HG02642 (cell line): ENCODE results near the gene SIRT5.

Experiments
- ATAC-seq: cut with Tn5 transposase; IDR thresholded peaks from one replicate; pipeline ENCODE4 v1.9.1; 2021; ENCODE audit warnings: mild to moderate bottlenecking; ENCODE audit not compliant: unreplicated experiment, poor library complexity

SIRT5 gene

DNA sequence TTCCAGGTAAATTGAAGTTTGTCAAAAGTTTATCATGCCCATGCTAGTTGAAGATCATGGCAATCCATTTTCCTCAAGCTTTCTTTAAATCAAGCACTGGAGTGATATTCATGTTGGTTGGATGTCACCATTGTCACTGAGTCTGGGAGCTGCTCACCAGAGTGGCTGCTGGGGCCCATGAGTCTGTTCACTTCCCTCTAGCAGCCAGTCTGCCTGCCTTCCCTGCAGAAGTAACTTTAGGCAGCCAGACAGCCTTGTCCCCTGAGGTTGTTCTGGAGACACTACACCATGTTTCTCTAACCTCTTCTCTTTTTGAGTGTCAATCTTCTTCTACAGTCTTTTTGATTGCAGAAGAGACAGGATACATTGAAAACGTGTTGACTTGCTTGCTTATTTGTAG is 5.5 kb downstream of the SIRT5 start:
- no peak for ATAC-seq

DNA sequence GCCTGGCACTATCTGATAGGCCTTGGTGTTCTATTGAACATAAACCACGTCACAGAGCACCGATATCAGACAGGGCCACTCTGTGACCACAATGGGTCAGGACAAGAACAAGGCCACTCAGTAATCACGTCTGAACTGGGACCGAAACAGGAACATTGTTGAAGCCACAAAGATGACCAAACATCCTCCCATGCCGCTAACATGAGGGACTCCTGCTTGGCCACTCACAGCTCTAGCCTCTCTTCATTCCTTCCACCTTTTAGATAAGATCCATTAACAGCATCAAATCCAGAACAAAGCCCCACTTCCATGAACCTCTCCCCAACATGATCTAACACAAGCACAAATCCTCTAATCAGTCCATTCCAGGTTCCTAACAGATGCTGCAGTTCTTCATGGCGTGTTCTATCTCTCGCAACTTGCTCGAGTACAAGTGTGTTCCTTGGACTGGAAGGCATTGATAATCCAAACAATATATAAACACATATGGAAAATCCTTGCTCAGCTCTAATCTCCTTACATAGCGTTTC is 7.4 kb downstream of the SIRT5 start:
- no peak for ATAC-seq

DNA sequence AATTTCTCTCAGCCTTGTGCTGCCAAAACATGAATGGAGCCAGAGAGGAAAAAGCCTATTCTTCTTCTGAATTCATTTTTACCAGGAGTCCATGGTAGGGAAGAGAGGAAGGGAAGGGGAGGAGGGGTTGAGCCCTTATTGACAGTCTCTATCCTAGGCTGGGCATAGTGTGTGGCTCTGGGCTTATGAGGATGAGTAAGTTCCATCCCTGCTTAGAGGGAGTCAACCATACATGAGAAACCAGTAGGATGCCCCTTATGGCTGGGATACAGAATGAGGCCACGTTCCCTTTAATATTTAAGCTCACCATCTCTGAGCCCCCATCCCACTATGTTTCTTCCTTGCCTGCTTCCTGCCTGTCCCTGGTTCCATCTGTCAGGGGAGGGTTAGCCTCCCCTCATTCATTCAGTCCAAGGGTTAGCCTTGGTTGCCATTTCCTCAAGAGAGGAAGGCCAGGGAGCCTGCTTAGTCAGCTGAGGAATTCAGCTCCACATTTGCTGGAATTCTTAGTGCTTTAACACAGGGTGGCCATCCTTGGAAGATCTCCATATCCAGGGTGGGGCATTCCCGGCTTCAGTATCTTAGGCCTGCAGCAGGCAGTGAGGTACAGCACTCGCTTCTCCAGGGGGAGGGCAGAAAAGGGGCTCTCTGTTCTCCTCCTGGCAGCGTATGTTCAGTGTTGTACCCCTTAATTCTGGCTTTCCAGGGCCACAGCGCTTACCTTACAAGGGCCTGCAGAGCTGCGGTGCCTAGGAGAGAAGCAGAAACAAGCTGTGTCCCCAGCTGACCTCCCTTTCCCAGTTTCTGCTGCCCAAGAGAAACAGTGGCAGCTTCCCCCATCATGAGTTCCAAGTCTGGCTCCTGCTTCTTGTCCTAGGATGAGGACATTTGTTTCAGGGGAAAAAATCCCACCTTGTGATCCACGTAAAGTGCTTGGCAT is 12.5 kb downstream of the SIRT5 start:
- ATAC-seq = no peak

DNA sequence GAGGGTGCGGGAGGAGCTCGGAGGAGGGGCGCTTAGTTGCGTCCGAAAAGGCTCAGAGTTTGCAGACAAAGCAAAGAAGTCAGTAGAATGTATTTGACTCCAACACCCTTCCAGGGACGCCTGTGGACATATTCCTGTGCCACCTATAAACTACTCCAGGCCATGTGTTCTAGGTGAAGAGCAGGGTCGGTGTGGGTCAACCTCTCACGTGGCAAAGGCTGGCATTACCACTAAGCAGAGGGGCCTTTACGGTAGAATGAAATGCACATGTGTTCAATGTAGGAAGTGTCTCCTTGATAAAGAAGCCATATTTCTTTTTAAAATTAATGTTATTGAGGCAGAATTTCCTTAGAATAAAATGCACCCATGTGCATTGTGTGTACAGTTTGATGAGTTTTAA is 15.4 kb downstream of the SIRT5 start:
- ATAC-seq = no peak

DNA sequence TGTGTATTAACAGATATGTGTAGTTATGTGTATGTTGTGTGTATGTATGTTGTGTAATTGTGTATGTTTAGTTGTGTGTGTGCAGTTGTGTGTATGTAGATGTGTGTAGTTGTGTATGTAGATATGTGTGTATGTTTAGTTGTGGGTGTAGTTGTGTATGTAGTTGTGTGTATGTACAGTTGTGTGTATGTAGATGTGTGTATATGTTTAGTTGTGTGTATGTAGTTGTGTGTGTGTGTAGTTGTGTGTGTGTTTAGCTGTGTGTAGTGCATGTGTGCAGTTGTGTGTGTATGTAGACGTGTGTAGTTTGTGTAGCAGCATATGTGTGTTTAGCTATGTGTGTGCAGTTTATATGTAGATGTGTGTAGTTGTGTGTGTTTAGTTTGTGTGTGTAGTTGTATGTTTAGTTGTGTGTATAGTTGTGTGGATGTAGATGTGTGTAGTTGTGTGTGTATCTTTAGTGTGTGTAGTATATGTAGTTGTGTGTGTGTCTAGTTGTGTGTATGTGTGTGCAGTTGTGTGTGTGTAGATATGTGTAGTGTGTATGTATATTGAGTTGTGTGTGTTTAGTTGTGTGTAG is 16.3 kb downstream of the SIRT5 start:
- no peak for ATAC-seq

DNA sequence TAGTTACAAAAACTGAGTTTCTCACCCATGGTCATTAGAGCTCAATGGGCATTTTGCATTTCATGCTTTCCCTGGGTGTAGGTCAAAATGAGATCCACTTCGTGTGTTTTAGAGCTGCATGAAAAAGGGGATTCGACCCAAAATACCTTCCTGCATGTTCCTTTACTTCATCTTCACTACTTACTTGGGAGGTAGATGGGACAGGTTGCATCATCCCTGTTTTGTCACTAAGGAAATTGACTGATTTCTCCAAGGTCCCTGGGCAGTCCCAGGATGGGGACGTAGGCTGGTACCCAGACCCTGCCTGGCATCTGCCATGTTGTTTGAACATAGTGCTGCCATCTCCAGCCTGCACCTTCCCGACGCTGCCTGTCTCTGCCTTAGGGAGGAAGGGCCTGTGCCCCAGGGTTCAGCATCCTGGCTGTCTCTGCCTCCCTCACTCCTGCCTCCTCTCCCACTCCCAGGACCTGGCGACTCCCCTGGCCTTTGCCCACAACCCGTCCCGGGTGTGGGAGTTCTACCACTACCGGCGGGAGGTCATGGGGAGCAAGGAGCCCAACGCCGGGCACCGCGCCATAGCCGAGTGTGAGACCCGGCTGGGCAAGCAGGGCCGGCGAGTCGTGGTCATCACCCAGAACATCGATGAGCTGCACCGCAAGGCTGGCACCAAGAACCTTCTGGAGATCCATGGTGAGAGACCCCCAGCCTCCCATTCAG is 17.0 kb downstream of the SIRT5 start:
- ATAC-seq = no peak

DNA sequence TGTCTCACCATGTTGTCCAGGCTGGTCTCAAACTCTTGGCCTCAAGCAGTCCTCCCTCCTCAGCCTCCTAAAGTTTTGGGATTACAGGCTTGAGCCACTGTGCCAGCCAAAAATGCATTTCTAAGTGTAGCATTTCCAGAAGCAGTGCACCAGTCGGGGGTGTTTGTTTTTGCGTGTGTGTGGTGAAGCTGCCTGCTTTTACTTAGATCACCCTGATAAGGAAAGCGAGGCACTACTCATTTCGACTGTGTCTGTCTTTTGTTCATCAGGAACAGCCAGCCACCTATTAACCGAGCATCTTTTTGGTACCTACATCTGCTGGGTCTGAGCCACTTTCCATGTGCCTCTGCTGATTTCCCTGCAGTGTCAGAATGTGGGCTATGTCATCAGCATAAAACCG is 18.7 kb downstream of the SIRT5 start:
- no peak for ATAC-seq

DNA sequence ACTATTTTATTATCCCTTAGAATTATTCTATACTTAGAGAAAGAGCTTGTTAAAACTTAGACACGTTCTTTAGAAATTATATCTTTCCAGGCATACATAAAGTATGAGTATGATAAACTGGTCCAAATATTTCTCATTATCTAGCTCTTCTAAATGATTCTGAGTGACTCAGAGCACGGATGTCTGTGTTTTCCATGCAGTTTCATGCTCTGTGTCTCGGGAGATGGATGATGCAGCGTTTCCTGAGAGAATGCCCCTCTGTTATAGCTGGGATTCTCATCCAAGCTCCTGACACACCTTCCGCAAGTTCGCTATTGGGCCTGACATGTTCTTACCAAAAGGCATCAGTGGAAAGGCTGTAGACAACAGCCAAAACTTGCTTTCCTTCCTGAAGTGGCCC is 19.3 kb downstream of the SIRT5 start:
- ATAC-seq = no peak

DNA sequence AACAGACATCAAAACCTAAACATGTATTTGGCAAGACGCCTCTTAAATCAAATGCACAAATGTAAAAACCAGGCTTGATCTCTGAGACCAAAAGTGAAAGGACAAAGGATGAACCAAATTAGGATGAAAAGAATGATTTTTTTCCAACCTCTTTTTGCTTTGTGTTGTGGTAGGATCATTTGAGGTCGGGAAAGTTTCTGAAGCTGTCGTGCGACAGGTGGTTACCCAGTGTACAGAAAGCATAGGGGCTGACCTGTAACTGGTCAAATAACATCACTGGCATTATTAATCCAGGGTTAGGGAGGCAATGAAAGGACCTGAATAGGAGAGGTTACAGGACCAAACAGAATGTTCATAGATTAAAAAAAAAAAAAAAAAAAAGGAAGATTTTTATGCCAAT is 22.7 kb downstream of the SIRT5 start:
- no peak for ATAC-seq

DNA sequence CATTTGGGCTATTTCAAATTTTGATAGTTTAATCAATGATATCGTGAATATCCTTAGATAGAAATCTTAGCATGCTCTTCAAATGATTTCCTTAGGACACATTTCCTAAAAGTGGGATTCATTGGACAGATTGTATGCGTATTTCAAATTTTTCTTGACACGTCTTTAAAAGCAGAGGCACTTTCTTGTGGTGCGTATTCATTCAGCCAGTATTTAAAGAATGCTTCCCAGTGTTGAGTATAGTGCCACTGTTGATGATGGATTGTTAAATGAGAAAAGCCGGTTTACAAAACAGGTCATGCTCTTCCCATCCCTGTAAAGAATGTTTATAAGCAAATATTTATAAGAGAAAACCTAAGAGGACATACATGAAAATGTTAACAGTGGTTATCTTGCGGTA is 25.6 kb downstream of the SIRT5 start:
- ATAC-seq = no peak

DNA sequence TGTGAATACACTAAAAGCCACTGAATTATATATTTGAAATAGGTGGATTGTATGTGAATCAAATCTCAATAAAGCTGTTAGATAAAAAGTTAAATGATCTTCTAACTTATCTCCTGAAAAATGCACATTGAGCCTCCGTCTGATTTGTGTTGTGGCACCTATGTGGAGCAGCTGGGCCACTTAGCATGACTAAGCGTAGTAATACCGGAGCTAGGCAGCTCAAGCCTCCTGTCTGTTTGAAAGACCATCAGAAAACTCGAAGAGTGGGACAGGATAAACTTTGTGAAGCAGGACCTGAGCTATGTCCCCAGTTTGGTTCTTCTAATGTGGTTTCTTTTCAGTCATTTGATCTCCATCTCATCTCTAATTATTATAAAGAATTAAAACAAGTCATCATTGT is 29.7 kb downstream of the SIRT5 start:
- no peak for ATAC-seq

DNA sequence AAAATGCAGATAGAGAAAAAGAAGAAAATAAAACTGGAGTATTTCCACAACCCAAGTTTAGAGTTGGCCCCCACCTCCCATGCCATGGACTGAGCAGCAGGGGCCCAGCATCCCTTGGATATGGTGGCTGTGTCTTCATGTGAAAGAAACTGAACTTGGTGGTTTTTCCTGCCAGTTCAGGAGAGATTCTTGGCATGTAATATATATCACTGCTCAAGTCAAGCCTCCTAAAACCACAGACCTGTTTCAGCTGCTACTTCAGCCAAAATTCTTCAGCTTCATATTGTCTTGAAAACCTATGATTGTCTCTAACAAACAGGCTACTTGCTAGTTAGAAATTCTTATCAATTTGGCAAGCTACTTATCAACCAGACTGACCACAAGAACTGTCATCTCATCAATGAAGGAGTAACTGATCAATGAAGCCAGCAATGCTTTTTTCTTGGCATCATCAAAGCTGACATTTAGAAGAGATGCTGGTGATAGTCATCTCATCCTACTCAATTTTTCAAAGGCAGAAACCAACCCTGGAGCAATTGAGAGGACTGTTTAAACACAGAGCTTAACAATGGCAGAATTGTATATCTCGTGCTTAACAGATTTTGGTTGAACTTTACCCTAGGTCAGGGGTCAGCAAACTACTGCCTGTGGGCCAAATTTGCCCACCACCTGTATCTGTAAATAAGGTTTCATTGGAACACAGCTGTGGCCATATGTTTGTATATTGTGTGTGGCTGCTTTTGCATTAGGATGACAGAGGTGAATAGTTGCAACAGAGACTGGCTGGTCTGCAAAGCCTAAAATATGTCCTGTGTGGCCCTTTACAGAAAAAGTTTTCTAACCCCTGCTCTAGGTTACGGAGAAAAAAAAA is 30.4 kb downstream of the SIRT5 start:
- ATAC-seq = no peak

DNA sequence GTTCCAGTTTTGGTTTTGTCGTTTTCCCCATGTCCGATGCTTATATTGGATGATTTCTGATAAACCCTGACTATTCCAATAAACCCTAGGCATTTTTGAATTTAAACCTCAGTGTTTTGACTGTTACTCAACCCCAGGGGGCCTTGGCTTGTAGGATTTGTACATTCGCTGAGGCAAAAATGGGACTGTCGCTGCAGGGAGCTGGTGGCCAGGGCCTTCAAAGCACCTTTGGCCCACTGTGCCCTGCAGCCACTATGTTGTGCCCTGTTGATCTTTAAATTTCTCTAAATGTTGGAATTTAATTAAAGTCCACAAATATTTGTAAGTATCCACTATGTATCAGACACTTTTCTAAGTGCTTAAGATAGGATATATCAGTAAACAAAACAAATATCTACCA is 31.2 kb downstream of the SIRT5 start:
- no peak for ATAC-seq

DNA sequence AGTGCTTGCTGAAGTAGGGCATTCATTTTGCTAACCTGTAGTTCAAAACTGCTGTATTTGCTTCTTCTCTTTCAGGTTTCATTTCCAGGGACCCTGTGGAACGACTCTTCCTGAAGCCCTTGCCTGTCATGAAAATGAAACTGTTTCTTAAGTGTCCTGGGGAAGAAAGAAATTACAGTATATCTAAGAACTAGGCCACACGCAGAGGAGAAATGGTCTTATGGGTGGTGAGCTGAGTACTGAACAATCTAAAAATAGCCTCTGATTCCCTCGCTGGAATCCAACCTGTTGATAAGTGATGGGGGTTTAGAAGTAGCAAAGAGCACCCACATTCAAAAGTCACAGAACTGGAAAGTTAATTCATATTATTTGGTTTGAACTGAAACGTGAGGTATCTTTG is 37.3 kb downstream of the SIRT5 start:
- no peak for ATAC-seq

DNA sequence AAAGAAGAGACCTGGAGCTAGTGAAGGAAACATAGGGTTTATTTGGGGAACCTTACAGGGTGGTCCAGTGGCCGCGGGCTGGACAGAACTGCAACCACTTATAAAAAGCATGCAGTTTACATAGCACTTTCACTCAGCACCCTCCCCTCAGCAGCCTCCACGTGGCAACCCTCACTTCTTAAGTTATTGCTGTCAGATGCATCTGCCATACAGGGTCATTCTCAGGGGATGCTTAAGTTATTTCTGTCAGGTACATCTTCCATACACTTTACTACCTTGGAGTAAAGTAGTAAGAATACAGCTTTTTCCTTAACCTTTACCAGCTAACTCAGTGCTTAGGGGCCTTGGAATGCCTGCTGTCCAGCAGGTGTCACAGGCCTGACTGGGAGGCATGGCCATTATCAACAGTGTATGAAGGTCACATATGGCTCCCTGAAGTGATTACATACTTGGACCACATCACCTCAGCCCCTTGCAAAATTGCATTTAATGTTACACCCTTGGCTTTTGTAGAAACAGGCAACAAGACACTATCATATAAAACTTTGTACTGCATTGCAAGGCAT is 38.7 kb downstream of the SIRT5 start:
- ATAC-seq = no peak

DNA sequence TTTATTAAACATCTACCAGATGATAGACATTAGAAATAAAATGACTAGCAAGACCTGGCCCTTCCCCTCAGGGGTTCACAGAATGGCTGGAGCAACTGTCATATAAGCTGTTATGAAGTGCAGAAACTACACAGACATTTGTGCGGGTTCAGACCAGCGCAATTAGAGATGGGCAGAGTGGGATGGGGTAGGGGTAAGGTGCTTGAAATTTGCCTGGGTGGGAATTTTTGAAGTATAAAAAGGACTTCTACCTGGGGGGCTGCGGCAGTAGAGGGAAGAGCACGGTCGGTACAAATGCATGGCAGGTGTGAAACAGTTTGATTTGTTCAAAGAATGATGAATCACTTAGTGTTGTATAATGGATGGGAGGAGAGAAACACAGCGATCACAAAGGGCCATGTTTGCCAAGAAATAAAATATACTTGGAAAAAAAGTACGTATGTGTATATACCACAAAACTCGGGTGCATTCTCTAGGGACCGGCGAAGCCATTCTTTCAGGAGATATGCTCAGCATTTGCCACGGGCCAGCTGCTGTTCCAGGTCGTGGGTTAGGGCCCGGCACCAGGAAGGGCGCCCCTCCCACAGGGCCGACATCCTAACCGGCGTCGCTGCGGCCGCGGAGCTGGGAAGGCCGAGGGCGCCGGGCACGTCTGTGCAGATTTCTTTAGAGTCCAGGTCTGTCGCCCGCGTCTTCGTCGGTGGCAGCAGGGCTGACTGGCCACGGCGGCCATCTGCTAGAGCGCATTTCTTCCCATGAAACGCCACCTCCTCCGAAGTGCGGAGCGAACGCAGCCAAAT is 39.9 kb downstream of the SIRT5 start:
- peak; percentile 28 for ATAC-seq

DNA sequence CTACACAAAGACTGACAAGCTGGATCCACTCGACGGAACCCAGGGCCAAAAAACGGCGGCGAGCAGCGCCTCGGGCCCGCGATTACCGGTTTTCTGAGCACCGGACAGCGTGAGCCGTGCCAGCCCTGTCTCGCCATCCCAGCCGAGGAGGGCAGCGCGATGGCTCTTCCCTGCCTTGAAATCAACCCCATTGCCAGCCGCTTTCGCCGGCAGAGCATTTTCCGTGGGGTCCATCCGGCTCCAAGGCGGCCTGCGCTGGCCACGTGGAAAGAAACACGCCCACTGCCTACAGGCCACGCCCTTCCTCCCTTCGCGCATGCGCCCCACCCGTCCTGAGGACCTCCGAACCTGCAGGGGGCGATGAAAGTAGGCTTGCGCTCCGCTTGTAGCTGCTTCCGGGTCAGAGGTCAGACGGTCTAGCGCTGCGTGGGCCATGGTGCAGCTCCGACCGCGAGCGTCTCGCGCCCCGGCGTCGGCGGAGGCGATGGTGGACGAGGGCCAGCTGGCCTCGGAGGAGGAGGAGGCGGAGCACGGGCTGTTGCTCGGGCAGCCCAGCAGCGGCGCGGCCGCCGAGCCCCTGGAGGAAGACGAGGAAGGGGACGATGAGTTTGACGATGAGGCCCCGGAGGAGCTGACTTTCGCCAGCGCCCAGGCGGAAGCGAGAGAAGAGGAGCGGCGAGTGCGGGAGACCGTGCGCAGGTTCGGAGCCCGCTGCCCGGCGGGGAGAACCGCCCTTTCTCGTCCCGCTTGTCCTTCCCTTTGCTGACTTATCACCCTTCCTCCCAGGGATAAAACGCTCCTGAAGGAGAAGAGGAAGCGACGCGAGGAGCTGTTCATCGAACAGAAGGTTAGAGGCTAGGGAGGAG is 40.8 kb downstream of the SIRT5 start, which contains the start of gene NOL7:
Gene NOL7 (plus strand): TSS at position 410 of the 866 bp plus-strand sequence. CDS start 24 bp downstream, at position 434.
- peak; percentile 94 for ATAC-seq

DNA sequence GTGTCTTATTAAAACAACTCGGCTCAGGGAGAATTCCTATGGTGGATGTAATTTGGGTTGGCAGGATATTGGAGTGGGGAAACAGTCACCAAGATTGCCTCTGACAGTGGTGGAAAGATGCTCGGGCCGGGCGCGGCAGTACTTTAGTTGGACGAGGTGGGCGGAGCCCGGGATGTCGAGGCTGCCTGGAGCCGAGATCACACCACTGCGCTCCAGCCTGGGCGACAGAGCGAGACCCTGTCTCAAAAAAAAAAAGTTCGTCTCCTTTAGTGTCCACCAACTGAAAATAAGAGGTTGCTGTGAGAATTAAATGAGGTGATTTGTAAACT is 41.4 kb downstream of the SIRT5 start:
- ATAC-seq = peak; percentile 16
